Measurements from ENCODE around the gene CPNE8. TPM values are rescaled to one million over a fixed set of nuclear protein-coding genes. Genes with fewer than 3 reads are reported as not detected.

Gene CPNE8
- polyA plus RNA-seq, 1 donor from 2014 or later: 1.9 TPM

- Histone ChIP-seq H3K4me3 (ENCODE audit: low read length) (no peak overlapping the region), H3K9me3 (ENCODE audit: low read length) (no peaks in the 10 kb centered on the region), H3K4me2 (ENCODE audit: low read length) (no peak overlapping the region), H3K27ac (ENCODE audit: low read length) (no peak overlapping the region), H2AFZ (ENCODE audit: low read depth, low read length) (no peak overlapping the region), H3K27me3 (ENCODE audit: insufficient read depth, low read depth, low read length) (no peaks in the 10 kb centered on the region), H3K9ac (ENCODE audit: low read length) (no peak overlapping the region), H3K79me2 (replicated peaks; ENCODE audit: insufficient read depth, low read length) (no peaks in the 10 kb centered on the region), H3K36me3 (ENCODE audit: insufficient read depth, low read length) (no peaks in the 10 kb centered on the region), H3K9me2 (ENCODE audit: insufficient read depth, low read length) (no peaks in the 10 kb centered on the region), H3F3A (ENCODE audit: insufficient read depth, low read length, poor library complexity, severe bottlenecking) (no peaks in the 10 kb centered on the region), H4K20me1 (ENCODE audit: insufficient read depth) (no peaks in the 10 kb centered on the region)
- TF ChIP-seq RAD21 (conservative IDR thresholded peaks at IDR 0.05) (no peak), CTCF (IDR thresholded peaks at IDR 0.05; ENCODE audit: poor library complexity, severe bottlenecking) (no peak), MXI1 (conservative IDR thresholded peaks at IDR 0.05; ENCODE audit: poor library complexity, severe bottlenecking) (no peak), TAF1 (IDR thresholded peaks at IDR 0.05; ENCODE audit: low read depth) (no peak), POLR2AphosphoS5 (IDR thresholded peaks at IDR 0.05) (no peak), REST (IDR thresholded peaks at IDR 0.05; ENCODE audit: borderline replicate concordance) (no peak), EZH2 (IDR thresholded peaks at IDR 0.05; ENCODE audit: borderline replicate concordance, insufficient read depth, low read length, poor library complexity, severe bottlenecking) (no peak), EP300 (conservative IDR thresholded peaks at IDR 0.05; ENCODE audit: poor library complexity, severe bottlenecking) (no peak), SMC3 (conservative IDR thresholded peaks at IDR 0.05; ENCODE audit: poor library complexity) (no peak)
Observed at GRCh38 chr12:38653650-38654049, 251.7 kb downstream of the CPNE8 start.

GRCh38 chr12:38648813-38649212 lies 256.6 kb downstream of the CPNE8 start:
- Histone ChIP-seq H3K27me3 (ENCODE audit: insufficient read depth, low read depth, low read length) (no peaks in the 10 kb centered on the region), H3K9ac (ENCODE audit: low read length) (no peak overlapping the region), H3K9me3 (ENCODE audit: low read length) (no peaks in the 10 kb centered on the region), H3K36me3 (ENCODE audit: insufficient read depth, low read length) (no peaks in the 10 kb centered on the region), H3K9me2 (ENCODE audit: insufficient read depth, low read length) (no peaks in the 10 kb centered on the region), H3F3A (ENCODE audit: insufficient read depth, low read length, poor library complexity, severe bottlenecking) (no peaks in the 10 kb centered on the region), H2AFZ (ENCODE audit: low read depth, low read length) (no peak overlapping the region), H3K4me3 (ENCODE audit: low read length) (no peak overlapping the region), H3K4me2 (ENCODE audit: low read length) (no peak overlapping the region), H4K20me1 (ENCODE audit: insufficient read depth) (no peaks in the 10 kb centered on the region), H3K27ac (ENCODE audit: low read length) (no peak overlapping the region), H3K79me2 (replicated peaks; ENCODE audit: insufficient read depth, low read length) (no peaks in the 10 kb centered on the region)
- TF ChIP-seq MXI1 (conservative IDR thresholded peaks at IDR 0.05; ENCODE audit: poor library complexity, severe bottlenecking) (no peak), EZH2 (IDR thresholded peaks at IDR 0.05; ENCODE audit: borderline replicate concordance, insufficient read depth, low read length, poor library complexity, severe bottlenecking) (no peak), POLR2AphosphoS5 (IDR thresholded peaks at IDR 0.05) (no peak), SMC3 (conservative IDR thresholded peaks at IDR 0.05; ENCODE audit: poor library complexity) (no peak), EP300 (conservative IDR thresholded peaks at IDR 0.05; ENCODE audit: poor library complexity, severe bottlenecking) (no peak), CTCF (IDR thresholded peaks at IDR 0.05; ENCODE audit: poor library complexity, severe bottlenecking) (no peak), RAD21 (conservative IDR thresholded peaks at IDR 0.05) (no peak), REST (IDR thresholded peaks at IDR 0.05; ENCODE audit: borderline replicate concordance) (no peak), TAF1 (IDR thresholded peaks at IDR 0.05; ENCODE audit: low read depth) (no peak)

Measured in neural cell (in vitro differentiated cells).